GM19043 (cell line): ENCODE results near the gene CA4.
A peak's percentile ranks its signal among the peaks of the same experiment; 100 is the strongest.

Experiments
- ATAC-seq: cut with Tn5 transposase; IDR thresholded peaks from one replicate; pipeline ENCODE4 v1.9.1; 2021; ENCODE audit warnings: low read depth; ENCODE audit not compliant: unreplicated experiment

Gene CA4

DNA sequence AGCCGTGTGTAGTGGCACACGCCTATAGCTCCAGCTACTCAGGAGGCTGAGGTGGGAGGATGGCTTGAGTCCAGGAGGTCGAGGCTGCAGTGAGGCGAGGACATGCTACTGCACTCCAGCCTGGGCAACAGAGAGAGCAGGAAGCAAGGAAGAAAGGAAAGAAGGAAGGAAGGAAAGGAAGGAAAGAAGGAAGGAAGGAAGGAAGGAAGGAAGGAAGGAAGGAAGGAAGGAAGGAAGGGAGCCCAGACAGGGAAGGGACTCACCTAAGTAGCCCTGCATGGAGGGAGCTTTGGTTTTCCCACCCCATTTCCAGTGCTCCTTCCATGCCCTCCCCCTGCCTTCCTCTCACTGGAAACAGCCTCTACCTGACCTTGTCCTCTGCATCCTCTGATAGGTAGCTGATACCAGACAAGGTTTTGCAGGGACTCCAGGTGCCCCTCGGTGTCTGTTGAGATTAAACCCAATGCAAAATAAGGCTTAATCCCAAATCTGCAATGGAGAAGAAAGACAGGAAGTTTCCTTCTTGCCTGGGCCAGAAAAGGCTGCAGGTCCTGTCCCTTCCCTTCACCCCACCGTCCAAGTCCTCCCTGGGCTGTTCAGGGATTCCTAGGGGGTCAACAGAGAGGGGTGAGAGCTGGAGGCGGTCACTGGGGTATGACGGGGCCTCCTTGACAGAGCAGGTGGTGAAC, 21.5 kb upstream of the CA4 start:
- ATAC-seq: no peak

DNA sequence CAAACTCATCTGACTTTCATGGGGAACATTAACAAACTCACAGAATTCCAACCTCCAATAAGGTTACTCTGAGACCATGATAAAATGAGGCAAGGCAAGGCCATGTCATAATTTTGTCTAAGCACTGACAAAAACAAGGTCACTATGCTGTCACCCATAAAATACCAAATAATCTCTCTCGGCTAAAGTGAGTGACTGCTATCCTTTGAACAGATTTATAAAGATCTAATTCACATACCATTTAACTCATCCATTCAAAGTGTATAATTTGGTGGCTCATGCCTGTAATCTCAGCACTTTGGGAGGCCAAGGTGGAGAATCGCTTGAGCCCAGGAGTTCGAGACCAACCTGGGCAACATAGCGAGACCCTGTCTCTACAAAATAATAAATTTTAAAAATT, 20.6 kb upstream of the CA4 start:
- no peak for ATAC-seq

DNA sequence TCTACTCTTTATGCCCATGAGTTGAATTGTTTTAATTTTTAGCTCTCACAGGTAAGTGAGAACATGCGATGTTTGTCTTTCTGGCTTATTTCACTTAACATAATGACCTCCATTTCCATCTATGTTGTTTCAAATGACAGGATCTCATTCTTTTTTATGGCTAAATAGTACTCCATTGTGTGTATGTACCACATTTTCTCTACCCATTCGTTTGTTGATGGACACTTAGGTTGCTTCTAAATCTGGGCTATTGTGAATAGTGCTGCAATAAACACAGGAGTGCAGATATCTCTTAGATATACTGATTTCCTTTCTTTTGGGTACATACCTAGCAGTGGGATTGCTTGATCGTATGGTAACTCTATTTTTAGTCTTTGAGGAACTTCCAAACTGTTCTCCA, 19.3 kb upstream of the CA4 start:
- no peak for ATAC-seq

DNA sequence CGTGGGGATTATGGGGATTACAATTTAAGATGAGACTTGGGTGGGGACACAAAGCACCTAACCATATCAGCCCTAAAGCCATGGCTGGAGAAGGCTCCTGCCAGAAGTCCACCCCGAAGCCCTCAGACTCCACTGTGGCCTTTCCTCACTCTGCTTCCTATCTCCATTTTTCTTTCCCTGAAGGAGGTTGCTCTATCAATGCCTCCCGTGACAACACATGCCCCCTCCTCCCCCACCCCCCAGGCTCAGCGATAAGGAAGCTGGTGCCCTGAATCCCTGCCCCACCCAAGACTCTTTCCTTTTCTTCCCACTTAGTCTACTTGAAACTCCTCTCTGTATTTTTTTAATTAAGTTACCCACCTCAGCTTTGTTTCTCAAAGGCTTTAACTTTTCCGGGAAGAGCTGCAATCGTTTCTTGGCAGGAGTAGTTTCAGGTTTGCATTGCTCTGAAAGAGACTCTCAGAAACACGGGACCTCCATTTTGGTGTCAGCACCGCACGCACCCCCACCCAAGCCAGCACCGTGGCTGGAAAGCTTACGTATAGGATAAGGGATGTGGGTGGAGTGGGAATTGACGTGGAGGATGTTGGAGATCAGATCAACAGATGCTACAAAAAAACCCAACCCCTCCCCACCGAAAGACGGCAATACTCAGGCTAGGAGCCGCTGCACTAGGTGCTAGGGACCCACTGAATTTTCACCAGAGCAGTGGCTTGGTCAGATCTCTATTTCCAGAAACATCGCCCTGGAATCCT, 15.2 kb upstream of the CA4 start:
- ATAC-seq: no peak

DNA sequence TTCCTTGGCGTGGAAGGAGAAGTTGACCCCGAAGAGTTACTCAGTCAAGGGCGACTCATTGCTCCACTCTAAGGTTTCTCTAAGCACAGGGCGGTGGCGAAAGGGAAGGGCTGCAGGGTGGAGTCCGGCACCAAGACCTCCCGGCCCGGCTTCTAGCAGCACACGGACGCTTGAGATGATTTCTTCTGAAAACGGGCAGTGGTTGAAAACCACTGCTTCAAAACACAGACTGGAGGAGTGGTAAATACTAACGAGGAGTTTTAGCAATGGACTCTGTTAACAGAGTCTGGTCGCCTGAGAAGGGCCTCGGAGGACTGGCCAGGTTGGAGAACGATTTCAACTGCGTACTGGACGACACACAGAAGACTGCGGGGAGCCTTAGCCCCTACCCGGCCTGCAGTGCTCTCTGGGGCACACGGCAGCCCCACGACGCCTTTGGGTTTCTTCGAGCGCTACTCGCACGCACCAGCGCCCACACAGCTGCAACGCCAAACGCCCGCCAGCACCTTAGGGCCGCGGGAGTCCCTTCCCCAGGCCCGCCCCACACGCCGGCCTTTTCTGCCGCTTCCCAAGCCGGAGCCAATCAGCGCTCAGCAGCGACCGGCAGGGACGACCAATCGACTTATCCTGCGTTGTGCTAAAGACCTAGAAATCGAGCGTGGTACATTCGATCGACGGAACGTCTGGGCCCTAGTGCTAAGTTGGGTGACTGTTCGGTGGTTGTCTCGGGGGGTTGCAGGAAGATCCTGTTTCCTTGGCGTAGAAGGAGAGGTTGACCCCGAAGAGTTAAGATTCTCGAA, 14.4 kb upstream of the CA4 start:
- peak; percentile 88 for ATAC-seq

DNA sequence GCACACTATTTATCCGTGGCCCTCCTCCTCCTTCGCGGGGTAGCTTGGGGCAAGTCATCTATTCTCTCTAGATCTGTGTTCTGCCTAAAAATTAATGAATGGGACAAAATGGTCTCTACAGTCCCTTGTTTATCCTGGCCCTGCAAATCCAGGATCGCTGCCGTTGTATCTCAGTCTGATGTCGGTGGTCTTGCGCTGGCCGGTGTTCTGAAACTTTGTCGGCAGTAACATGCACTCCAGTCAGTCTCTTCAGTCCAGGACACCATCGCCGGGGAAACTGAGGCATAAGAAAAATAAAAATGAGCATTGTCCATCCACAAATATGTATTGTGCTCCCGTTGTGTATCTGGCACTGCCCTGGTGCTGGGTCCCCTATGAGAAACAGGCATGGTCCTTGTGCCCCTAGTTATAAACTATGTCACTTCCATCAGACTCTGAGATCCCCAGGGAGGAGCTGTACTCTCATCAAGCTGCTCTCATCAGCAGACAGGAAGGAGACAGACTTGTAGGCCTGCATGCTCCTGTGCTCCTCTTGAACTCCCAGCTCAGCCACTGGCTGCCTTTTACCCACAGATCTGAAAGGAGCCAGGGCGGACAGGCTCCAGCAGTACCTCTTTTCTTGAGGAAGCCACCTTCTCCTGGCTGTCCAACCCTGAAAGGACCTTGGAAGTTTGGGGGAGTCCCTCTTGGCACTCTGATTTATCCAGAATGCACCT, 13.7 kb upstream of the CA4 start:
- no peak for ATAC-seq

DNA sequence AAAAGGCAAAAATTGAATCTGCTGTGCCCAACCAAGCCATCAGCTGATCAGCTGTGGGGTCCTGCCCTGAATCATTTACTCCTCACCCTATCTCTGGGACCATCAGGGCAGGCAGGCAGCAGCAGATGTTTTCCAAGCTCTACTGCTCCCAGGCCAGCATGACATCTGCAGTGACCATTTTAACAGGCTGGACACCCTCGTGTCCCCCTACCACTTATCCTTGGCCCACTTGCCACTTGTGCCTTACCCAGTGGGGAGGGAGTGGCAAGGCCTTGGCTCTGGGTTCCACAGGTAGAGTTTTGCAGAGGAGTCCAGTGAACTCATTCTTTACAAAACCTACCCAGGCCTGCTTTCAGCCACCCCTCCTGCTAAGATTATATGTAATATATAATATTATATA, 12.0 kb upstream of the CA4 start:
- no peak for ATAC-seq

DNA sequence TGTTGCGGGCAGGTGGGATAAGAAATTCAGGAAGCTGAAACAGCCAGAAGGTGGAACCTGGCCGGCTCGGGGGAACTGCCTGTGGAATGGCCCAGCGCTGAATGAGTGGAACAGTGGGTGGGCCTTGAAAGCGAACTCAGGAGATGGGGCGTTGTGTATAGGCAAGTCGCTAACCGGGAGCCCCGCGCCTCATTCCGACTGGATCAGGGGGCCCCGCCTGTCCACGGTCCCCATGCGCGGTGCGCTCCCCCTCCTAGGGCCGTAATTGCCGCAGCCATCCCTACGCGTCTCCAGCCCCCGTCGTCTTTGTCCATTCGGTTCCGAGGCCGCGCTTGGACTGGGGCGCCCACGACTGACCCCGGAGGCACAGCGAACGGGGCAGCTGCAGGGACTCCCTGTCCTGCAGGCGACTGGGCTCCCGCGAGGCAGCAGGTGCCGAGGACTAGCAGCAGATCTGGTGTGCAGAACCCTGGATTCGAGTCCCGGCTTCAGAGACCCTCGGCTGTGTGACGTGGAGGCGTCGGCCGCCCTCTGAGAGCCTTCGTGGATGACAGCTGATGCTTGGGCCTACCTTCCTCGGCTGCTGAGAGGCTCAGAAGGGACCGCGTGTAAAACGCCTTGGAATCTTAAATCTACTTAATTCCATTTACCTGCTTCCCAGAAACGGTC, 10.9 kb upstream of the CA4 start:
- no peak for ATAC-seq

DNA sequence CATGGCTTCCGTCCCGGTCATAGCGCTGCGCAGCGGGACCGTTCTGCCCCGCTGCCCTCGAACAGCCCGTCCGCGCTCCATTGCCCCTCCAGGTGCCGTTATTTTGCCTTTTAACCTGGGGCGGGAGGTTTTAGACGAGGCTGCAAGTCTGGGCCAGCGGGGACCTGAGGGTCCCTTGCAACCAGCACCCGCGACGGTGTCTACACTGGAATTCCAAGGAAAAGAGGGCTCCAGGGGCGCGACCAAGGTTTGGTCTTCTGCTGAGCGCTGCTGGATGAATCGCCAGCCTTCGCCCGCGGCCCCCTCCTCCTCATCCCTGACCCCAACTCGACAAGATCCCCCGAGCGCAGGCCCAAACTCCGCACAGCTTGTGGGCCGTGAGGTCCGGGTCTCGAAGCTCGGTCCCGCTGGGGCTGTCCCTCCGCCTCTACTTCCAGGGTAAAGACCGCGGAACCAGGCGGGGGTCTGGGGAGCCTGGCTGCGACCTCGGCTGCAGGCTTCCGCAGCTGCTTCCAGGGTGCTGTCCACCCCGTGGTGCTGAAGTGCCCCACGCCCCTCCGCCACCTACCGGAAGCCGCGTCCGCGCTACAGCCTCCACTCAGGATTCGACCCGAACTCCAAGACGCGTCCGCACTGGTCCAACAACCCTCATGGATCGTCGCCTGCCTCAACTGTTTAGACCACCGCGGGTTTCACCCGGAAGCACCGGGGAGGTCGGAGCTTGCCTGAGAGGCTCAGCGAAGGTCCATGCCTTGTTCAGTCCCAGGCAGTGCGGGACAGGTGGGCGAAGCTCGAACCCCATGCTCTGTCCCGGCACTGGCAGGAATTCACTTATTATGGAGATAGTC, 10.1 kb upstream of the CA4 start:
- ATAC-seq: no peak

DNA sequence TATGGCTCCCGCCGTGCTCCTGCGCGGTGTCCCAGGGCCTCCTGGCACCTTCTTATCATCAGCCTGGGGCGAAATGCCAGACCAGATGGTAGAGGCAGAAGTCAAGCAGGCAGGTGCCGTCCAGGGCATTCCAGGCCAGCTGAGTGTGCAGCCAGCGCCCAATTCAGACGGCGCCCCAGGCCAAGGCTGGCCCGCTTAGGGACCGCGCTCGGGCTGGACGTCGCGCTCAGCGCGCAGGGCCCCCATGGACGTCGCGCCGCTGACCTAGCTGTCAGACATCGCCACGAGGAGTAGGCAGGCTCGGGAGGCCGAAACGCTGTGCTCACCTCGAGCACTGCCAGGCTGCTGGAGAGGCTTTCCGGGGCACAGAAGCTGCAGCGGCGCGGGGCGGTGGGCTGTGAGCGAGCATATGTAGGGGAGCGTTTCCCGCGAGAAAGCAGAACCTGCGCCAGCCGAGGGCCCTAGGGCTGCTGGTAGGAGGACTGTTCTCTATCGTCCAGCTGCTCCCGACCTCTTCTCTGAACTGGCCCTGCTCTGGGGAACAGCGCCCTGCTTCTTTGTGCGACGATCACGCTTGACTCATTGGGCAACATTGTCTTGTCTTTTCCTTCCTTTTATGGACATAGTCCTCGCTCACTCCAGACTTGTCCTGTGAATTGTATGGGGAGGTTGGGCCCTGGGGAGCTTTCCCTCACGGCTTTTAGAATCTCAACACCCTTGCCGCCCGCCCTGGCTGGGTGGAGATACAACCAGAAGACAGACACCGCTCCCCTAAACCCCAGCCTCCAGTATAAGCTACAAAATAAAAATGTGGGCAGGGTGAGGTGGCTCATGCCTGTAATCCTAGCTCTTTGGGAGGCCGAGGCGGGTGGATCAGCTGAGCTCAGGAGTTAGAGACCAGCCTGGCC, 8.4 kb upstream of the CA4 start:
- no peak for ATAC-seq

DNA sequence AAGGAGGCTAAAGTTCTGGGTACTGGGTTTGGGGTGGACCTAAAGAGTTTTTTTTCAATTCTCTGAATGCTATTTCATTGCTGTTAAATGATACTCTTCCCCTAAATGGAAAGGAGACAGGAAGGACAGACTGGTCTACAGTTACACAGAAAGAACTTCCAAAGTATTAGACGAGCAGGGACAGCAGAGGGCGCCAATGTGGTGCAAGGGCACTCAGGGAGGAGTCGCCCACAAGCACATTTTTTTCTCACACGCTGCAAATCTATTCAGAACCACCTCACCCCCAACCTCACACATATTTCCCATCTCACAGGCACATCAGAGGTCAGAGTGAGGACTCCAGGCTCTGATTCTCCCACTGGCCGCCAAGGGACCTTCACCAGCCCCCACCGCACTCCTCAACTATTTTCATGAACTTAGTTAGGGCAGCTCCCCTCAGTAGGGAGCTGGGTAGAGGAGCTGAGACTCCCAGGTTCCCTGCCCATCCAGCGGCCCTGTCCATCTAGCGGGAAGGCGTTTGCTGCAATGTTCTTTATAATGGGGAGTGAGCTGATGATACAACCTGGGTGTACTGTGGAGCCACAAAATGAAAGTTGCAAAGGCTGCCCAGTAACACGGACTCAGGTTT, 6.8 kb upstream of the CA4 start:
- peak; percentile 57 for ATAC-seq

DNA sequence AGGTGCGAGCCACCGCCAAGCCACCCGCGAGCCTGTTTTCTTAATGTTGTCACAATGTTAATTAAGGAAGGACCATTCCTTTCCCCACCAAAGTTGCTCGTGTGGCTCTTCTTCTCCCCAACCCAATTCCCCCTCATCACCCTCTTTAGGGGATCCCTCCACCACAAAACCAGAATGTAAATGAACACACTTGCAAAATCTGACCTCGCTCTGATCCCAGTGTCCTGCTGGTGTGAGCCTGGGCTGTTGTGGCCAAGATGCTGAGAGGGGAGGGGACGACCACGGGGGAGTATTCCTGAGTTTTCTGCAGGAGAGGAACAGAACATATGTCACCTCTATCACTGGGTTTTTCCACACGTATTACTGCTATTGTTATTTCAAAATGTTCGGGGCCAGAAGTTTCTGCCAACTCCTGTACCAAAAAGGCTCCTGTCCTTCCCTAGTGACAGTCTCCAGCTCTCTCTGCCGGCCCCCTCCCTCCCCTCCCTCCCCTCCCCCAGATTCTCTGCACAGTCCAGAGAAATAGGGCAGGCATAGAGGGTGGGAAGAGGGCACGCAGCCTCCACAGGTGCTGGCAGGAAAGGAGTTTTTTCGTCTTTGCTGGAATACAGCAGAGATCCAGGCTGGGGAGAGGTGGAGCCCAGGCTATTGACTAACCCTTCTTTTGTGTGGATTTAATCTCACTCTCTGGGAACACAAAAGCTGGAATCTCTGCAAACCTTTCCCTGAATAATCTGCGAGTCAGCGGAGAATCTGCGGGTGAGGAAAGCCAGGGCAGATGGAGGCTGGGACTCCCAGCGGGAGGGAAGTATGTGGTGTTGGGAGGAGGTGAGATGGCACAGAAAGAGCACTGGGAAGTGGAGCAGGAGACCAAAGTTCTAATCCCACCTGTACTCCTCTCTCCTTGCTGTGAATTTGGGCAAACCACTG, 4.5 kb upstream of the CA4 start:
- no peak for ATAC-seq

DNA sequence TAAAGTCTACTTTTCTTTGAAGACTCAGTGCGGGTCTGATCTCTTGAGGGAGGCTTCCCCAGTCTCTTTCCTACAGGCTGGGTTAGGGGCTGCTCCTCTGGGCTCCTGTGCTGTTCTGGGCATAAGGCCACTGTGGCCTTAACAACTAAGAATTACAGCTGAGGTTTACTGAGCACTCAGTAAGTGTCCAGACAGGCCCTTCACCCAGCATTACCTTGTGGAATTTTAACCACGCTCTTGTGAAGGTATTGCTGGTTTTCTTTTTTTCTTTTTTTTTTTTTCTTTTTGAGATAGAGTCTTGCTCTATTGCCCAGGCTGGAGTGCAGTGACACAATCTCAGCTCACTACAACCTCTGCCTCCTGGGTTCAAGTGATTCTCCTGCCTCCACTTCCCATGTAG, 3.6 kb upstream of the CA4 start:
- no peak for ATAC-seq

DNA sequence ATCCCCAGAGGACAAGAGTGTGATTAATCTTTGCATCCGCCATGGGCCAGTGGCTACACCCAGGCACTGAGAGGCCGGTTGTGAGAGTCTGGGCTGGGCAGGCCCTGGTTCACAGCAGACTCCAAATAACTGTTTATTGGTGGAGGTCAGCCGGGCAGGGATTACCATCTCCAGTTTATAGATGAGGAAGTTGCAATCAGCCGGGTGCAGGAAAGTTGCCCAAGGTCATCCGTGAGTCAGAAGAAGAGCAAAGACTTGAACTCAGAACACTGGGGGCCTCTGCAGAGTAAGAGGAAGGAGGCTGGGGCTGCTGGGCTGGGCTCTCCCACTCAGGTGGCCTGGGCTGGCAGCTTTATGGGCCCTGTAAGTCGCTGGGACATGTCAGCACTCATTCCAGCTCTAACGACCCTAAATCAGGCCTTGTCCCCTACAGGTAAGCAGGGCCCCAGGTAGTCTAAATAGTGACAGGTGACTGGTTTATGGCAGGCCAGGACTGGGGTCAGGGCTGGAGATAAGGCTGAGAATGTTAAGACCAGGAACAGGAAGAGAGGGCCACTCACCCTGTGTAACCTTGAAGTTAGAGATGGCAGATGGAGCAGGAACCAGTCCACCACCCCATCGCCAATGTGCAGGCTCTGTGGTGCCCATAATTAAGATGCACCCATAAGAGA, 2.1 kb upstream of the CA4 start:
- no peak for ATAC-seq

DNA sequence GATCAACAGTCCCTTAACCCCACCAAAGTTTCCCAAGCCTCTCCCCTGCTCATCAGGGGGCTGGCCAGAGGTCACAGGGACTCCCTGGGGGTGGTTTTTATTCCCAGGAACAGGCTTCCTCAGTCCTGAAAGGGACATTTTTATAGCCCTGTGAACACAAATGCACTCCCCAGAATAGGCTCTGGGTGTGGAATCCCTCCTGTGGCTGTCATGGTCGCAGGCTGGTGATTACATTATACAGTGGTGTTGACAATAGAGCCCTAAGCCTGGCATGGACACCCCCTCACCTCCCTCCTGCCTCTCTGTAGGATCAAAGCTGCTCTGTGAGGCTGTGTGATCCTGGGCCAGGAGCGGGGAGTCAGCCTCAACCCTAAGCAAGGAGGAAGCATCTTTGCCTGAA, 1.4 kb upstream of the CA4 start:
- no peak for ATAC-seq

DNA sequence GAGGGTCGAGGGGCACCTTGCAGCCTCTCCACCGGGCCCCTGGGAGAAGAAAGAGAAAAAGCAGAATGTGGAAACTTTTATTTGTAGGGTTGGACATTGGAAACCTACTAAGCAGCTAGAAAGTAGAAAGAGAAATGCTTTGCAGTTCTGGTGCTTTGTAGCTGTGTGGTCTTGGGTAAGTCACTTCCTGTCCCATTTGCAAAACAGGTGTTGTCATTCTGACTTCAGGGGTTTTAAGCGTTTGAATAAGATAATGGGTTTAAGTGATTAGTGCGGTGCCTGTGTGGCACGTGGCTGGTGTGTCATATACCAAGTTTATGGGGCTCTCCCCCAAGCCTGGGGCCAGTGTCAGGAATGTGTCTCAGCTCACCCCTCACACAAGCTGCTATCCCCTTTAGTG, 1.6 kb downstream of the CA4 start:
- peak; percentile 70 for ATAC-seq
